Measurements from ENCODE around the gene HS2ST1.

The HS2ST1 gene

DNA sequence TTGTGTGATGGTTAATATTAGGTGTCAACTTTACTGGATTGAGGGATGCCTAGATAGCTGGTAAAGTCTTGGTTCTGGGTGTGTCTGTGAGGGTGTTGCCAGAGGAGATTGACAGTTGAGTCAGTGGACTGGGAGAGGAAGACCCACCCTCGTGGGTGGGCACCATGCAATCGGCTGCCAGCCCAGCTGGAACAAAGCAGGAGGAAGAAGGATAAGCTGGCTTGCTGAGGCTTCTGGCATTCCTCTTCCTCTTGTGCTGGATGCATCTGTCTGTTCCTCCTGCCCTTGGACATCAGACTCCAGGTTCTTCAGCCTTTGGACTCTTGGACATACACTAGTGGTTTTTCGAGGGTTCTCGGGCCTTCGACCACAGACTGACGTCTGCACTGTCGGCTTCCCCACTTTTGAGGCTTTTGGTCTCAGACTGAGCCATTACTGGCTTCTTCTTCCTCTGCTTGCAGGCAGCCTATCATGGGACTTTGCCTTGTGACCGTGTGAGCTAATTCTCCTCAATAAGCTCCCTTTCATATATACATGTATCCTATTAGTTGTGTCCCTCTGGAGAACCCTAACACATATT is 230.0 kb downstream of the HS2ST1 start:
- FAIRE-seq: no peak

DNA sequence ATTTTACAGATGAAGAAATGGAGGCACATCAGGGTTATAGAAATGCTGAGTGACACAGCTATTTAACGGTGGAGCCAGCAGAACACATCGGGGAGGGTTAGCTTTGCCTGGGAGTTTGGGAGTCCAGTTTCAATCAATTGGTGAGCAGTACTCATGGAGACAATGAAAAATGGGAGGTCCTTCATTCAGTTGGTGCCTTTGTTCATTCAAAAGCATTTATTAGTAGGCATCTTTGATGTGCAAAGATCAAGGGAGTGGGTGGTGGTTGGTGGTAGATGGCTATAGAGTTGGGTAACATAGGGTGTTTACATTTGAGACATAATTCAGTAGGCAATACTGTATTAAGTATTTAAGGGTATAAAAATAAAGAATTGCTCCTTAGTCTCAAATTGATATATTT is 230.5 kb downstream of the HS2ST1 start:
- FAIRE-seq: no peak

DNA sequence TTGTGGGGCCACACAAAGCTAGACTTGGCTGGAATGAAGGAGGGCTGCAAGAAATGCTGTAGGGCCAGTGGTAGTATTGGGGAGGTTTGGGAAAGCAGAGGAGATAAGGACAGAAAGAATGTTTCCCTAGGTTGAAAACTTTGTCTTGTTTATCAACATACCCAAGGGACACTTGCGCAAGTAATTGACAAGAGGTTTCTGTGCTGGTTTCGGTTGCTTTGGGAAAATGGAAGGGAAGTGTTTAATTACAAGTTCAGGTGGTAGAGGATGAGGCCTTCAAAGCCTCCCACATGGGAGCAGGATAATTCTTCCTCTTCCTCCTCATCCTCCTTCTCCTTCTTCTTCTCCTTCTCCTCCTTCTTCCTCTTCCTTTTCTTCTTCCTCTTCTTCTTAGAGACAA is 232.1 kb downstream of the HS2ST1 start:
- no peak for FAIRE-seq

DNA sequence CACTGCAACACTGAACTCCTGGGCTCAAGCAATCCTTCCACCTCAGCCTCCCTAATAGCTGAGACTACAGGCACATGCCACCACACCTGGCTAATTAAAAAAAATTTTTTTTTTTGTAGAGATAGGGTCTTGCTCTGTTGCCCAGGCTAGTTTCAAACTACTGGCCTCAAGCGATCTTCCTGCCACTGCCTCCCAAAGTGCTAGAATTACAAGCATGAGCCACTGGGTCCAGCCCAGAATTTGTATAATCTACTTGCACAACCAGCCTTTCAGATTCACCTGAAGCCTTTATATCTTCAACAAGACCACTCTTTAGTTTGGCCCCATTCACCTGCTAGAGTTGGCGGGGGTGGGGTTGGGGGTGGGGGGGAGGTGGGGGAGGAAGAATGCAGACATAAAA is 232.6 kb downstream of the HS2ST1 start:
- FAIRE-seq: no peak

DNA sequence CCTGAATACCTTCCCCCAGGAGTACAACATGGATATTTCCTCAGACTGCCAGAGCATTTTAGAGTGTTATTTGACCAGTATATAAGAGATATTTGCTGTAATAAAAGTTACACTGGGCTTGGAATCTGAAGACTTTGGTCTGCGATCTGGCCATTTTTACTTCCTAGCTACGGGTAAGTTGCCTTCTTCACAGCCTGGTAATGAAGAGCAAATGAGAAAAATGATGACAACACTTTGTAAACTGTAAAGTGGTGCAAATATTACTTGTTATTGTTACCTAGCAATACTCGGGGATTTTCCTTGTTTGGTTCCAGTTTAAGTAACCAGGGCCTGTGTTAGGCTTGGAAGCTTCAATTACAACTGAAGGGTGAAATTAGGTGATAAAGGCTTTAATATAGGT is 233.4 kb downstream of the HS2ST1 start:
- FAIRE-seq: no peak

DNA sequence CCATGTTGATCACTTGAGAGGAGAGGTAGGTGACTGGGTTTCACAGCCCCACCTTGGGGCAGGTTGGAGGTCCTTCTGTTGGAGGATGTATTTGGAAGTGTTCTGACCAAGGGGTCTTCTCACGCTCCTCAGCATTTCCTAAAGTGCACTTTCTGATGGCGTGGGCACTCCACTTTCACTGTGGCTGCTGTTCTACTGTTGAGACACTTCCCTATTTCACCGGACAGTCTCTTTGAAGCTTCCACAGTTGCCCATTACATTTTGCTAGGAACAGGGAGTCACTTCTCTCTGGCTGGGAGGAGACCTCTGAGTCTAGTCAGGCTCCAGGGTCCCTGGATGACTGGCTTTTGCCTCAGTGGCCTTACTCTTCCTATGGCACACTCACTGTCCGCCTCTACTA is 234.2 kb downstream of the HS2ST1 start:
- no peak for FAIRE-seq

DNA sequence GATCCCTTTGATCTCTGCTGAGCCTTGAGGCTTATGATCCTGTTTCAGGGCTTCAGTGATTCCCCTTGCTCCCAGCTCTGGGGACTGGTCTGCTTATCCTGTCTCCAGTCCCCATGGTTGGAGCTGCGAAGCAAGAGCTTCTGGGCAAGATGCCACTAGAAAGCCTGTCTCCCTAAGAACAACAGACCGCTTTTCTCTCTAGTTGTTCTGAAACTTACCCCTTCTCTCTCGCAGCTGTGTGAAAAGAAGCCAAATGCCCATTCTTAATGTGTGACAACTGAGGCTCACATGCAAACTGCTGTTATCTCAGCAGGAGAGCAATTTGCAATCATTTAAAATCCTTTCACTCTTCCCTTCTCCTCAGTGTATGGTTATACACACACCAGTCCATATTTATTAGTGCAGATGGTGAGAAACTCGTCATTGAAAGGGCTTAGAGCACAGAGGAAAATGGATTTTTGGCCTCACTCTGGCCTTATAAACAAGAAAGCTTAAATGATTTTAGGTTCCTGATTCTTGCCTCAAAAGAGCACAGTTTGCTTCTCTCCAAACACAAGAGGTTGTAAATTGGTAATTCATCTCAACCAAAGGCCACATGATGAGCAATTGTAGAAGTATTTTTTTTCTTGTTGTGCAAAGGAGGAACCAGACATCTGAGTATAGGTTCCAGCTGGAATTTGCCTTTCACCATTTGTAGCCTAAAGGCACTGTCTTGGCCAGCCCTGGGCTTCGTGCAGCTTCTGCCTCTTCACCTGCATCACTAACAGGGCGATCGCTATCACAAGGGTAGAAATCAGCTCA is 235.0 kb downstream of the HS2ST1 start:
- no peak for FAIRE-seq

DNA sequence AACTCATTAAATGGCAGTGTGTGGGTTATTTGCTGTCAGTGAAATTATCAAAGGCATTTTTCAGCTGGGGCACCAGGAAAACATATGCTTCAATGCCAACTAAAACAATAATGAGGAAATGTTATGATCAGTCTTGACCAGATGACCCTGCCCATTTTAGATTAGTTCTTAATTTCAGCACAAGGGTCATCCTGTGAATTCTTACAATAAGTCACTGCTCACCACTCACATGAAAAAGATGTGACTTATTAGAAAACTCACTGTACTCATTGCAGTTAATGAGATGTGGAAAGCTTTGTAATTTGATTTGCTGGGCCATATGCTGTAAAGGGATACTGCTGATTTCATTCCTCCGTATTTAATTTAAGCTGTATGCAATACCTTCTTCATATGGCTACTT is 235.7 kb downstream of the HS2ST1 start:
- no peak for FAIRE-seq

DNA sequence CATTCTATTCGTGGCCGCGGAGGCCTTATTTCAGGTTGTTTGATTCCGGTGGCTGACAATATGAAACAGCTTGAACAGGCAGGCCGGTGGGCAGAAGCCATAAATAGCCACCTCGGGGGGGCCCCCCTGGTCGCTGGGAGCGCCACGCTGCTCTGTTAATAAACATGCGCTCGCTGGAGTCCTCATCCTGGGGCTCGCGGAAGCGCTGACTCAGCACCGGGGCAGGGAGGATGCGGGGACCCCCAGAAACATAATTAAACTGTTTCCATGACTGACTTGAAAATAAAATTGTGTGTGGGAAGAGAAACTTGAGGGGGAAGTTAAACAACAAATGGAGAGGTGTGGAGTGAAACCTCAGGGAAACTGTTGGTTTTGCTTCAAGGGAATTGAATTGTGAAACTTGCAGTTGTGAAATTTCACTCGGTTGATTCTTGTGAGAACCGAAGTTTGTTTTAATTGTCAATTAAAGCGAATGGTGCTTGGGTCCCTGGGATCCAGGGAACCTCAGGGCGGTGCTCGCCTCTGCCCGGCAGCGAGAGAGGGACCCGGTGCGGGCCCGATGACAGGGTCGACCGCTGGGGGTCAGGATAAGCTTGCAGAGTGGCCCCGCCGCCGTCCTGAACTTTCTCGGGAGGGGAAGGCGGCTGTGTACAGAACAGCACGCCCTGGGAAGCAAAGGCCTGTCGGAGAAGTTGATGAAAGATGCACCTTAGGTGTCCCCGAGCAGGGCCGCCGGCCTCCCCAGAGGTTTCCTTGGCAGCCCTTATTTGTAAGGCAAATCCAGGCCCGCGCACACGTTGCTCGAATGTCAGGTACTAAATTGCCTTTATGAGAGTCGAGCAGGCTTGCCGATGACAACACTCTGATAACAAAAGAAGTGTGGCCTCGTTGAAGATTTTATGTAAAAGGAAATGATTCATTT is 237.3 kb downstream of the HS2ST1 start:
- no peak for FAIRE-seq

DNA sequence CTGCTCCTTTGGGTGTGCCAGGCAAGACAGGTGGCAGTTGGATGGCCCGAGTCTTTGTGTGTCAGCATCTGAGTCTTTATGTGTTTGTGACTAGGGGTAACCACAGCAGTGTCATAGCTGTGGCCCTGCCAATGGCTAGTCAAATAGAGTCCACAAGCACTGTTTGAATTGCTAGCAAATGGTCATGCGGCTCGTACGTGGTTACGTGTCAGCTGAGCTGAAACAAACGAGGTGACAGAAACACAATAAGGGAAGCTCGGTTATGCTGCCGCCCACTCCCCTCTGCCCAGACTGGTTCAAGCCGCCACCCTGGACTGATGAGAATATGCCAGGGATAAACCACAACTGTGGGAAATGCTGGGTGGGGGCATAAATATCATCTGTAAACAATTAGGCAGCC is 239.9 kb downstream of the HS2ST1 start:
- FAIRE-seq: no peak

DNA sequence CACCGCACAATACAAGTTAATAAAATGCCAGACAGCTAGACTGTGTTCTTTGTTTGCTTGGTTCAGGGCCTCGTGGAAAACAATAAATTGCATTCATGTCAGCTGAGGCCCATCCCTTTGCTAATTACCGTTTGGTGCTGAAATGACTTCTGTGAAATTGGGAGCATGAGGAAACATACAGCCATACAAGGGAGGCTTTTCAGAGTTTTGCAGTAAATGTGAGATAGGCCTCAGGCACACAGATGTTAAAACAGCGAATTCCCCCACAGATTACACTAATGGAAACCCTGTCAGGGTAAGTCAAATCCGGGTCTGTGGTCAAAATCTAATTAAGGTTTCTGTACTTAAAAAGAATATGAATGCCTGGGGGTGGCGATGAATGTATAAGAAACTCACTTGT is 240.7 kb downstream of the HS2ST1 start:
- no peak for FAIRE-seq

DNA sequence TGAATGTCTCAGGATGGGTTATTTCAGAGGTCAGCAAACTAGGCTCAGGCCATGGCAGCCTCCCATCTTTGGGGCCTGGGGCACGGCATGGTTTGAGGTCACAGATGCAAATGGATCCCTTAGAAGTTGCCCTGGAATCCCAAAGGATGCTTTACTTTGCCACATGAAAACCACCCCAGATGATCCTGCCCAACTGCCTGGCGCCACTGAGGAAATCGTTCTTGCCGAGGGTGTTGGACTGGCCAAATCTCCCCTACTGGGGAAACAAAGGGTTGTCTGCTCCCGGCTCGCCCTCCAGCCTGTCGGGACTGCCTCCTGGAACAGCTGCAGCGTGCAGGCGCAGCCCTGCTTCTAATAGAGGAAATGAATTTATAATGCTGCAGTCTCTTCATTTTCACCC is 241.2 kb downstream of the HS2ST1 start:
- FAIRE-seq: no peak

DNA sequence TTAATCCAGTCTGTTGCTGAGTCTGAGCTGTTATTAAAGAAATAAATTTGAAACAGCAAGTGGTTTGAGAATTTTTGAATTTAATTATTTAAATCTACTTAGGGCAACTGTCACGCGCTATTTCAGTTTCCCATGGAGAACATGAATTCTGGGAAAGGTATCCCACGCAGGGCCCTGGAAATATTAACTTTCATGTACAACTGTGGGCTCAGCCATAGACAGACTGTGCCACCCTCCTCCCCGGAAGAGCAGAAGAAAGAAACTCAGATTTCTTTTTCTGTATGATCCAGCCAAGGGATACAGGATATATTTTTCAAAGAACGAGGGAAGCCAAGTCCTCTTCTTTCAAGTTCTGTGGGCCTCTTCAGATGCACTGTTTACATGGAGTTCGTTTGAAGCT is 241.7 kb downstream of the HS2ST1 start:
- FAIRE-seq: no peak

DNA sequence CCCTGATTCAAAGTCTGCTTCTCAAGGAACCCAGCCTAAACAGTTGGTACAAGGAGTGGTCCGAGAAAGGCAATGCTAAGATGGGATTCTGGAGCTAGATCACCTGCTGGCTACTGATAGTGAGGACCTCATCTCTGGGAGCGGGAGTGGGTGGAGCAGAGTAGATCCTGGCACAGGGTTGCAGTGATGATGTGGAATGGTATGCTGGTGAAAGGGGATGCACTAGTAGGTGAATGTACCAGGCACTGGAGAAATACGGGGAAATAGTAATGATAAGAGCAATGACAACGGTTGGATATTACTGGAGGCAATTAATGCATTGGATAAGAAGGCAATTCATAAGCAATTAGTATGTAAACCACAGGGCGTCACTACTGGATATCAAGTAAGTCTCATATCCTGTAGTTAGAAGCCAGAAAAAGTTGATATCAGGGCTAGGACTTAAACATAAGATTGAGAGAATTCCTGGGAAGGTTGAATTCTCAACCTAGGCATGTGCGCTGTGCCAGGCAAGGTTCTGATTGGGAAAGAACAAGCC is 245.0 kb downstream of the HS2ST1 start:
- FAIRE-seq: no peak
